Neural progenitor cell (in vitro differentiated cells): ENCODE measurements around the gene CACTIN.

ENCODE experiments used
- EZH2 ChIP-seq: fragments of 200-600 bp; sonication (generic); IDR thresholded peaks from 2 replicates; pipeline ENCODE4 v1.6.1; 2017; ENCODE audit warnings: antibody characterized with exemption, mild to moderate bottlenecking, moderate library complexity
- TF ChIP-seq, protein P1 (sequence below): fragments of 200-600 bp; sonication (generic); IDR thresholded peaks from 2 replicates; pipeline ENCODE4 v1.5.1; 2017; ENCODE audit warnings: antibody characterized with exemption, mild to moderate bottlenecking

DNA sequence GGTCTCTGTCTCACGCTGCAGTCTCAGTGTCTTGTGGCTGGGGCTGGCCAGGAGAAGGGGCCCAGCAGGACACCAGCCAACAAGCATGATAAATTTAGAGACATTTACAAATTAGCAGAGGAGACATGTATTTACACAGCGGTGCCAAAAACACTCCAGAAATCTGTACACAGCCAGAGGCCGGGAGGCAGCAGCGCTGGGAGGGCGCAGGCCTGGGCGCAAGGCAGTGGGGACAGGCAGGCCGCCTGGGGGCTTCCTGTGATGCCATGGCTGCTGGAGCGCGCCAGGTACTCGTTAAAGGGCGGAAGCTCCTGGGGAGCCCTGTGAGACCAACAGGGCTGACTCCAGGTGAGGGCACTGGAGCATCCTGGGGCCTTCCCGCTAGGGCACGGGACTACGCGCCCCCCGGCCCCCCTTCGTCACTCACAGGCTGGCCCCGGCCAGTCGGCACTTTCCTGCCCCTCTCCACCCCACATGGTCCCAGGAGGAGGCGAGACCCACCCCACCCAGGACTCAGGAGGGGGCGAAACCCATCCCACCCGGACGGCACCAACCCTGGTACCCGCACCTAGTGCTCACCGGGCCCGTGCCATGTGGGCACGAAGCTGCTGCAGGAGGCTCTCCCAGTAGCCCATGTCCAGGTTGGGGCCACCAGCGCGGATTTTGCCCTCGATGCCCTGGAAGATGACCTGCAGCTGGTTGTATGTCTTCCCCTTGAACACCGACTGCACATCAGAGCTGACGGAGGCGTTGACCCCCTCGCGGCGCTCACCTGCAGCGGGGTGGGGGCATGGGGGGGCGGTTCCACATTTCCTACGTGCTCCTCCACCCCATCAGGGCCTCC is 12.6 kb downstream of the CACTIN start:
- TF ChIP-seq, protein P1, sequence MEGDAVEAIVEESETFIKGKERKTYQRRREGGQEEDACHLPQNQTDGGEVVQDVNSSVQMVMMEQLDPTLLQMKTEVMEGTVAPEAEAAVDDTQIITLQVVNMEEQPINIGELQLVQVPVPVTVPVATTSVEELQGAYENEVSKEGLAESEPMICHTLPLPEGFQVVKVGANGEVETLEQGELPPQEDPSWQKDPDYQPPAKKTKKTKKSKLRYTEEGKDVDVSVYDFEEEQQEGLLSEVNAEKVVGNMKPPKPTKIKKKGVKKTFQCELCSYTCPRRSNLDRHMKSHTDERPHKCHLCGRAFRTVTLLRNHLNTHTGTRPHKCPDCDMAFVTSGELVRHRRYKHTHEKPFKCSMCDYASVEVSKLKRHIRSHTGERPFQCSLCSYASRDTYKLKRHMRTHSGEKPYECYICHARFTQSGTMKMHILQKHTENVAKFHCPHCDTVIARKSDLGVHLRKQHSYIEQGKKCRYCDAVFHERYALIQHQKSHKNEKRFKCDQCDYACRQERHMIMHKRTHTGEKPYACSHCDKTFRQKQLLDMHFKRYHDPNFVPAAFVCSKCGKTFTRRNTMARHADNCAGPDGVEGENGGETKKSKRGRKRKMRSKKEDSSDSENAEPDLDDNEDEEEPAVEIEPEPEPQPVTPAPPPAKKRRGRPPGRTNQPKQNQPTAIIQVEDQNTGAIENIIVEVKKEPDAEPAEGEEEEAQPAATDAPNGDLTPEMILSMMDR = no peak
- TF ChIP-seq EZH2 = no peak
